SK-N-SH (cell line): Measurements from ENCODE around the gene RAP2C.

ENCODE experiments used
- CHD2 ChIP-seq: fragments of 150-350 bp; IDR thresholded peaks from 2 replicates; pipeline ENCODE4 v1.6.1; 2018; ENCODE audit warnings: low read length; ENCODE audit not compliant: partially characterized antibody
- EP300 ChIP-seq, 2 experiments: IDR thresholded peaks; 2 replicates each; pipeline versions ENCODE4 v1.4.0 to v1.6.1; 2012; ENCODE audit warnings: borderline replicate concordance in 1 of 2, low read depth in 1 of 2, low read length in 1 of 2
- JUND ChIP-seq: IDR thresholded peaks from 2 replicates; pipeline ENCODE4 v1.4.0; 2012
- NFIC ChIP-seq: IDR thresholded peaks from 2 replicates; pipeline ENCODE4 v1.4.0; 2012; ENCODE audit warnings: borderline replicate concordance
- POLR2AphosphoS5 ChIP-seq: IDR thresholded peaks from 2 replicates; pipeline ENCODE4 v1.6.1; 2012; ENCODE audit warnings: low read depth, low read length
- RFX5 ChIP-seq: IDR thresholded peaks from 2 replicates; pipeline ENCODE4 v1.6.1; 2012; ENCODE audit warnings: mild to moderate bottlenecking, improper control_type of control experiment, low read length
- SIN3A ChIP-seq: IDR thresholded peaks from 2 replicates; pipeline ENCODE4 v1.6.1; 2012; ENCODE audit warnings: low read depth, mild to moderate bottlenecking, low read length, moderate library complexity, borderline replicate concordance
- SMC3 ChIP-seq: IDR thresholded peaks from 2 replicates; pipeline ENCODE4 v1.6.1; 2012; ENCODE audit warnings: low read depth, low read length, improper control_type of control experiment
- TEAD4 ChIP-seq: IDR thresholded peaks from 2 replicates; pipeline ENCODE4 v1.4.0; 2012; ENCODE audit warnings: mild to moderate bottlenecking, borderline replicate concordance; ENCODE audit not compliant: insufficient read depth
- TF ChIP-seq, protein P1 (sequence below): fragments of 200-600 bp; sonication (generic); IDR thresholded peaks from 2 replicates; pipeline ENCODE4 v1.6.1; 2017; ENCODE audit warnings: antibody characterized with exemption, mild to moderate bottlenecking, moderate library complexity

DNA sequence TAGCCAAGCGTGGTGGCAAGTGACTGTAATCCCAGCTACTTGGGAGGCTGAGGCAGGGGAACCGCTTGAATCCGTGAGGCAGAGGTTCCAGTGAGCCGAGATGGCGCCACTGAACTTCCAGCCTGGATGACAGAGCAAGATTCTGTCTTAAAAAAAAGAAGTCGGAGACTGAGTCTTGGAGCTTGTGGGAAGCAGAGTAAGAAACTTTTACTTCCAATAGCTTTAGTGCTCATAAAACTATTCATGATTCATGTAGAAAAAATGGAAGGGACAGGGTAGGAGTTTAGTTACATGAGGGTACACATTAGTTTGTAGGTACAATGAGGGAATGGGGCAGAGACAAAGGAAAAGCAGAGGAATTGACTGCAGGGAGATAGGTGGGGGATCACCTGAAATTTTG lies 19.3 kb downstream of the RAP2C start:
- TF ChIP-seq, protein P1, sequence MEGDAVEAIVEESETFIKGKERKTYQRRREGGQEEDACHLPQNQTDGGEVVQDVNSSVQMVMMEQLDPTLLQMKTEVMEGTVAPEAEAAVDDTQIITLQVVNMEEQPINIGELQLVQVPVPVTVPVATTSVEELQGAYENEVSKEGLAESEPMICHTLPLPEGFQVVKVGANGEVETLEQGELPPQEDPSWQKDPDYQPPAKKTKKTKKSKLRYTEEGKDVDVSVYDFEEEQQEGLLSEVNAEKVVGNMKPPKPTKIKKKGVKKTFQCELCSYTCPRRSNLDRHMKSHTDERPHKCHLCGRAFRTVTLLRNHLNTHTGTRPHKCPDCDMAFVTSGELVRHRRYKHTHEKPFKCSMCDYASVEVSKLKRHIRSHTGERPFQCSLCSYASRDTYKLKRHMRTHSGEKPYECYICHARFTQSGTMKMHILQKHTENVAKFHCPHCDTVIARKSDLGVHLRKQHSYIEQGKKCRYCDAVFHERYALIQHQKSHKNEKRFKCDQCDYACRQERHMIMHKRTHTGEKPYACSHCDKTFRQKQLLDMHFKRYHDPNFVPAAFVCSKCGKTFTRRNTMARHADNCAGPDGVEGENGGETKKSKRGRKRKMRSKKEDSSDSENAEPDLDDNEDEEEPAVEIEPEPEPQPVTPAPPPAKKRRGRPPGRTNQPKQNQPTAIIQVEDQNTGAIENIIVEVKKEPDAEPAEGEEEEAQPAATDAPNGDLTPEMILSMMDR: no peak
- TF ChIP-seq TEAD4 (no peak), EP300 (IDR thresholded peaks at IDR 0.05; ENCODE audit: borderline replicate concordance in 1 of 2, low read depth in 1 of 2, low read length in 1 of 2) (no peak), POLR2AphosphoS5 (no peak), NFIC (no peak), RFX5 (no peak), CHD2 (no peak), SIN3A (no peak), SMC3 (no peak), JUND (no peak)
